Lung (tissue), 12 donors: Measurements from ENCODE around the gene ASPG. TPM values are rescaled to one million over a fixed set of nuclear protein-coding genes. Genes with fewer than 3 reads are reported as not detected.
A peak's percentile ranks its signal among the peaks of the same experiment; 100 is the strongest.

ENCODE experiments used
- ATAC-seq: fragments of 200-7000 bp; cut with Tn5 transposase; one replicate; pipeline ENCODE4 v1.9.1; 2020; ENCODE audit warnings: moderate number of reproducible peaks; ENCODE audit not compliant: insufficient read depth, low FRiP score
- DNase-seq, 3 donors: peaks; one replicate each; pipeline ENCODE4 v3.0.0-alpha.2; 2013 to 2017
- H3K27ac ChIP-seq, 2 donors: one replicate each; pipeline ENCODE4 v1.5.1; 2013; ENCODE audit warnings: mild to moderate bottlenecking in 2 of 2, moderate library complexity in 2 of 2, control low read depth in 1 of 2, inconsistent platforms in 1 of 2, low read depth in 1 of 2, low read length in 1 of 2
- H3K27me3 ChIP-seq, 3 donors: one replicate each; pipeline ENCODE4 v1.5.1; 2013; ENCODE audit warnings: low read length in 2 of 3; ENCODE audit not compliant: control insufficient read depth in 3 of 3, insufficient read depth in 3 of 3
- H3K36me3 ChIP-seq, 4 donors: one replicate each; pipeline ENCODE4 v1.5.1; 2013; ENCODE audit warnings: low read length in 4 of 4, mild to moderate bottlenecking in 1 of 4, moderate library complexity in 1 of 4; ENCODE audit not compliant: control insufficient read depth in 4 of 4, insufficient read depth in 4 of 4
- H3K4me1 ChIP-seq, 5 donors: one replicate each; pipeline ENCODE4 v1.5.1; 2013; ENCODE audit warnings: low read length in 5 of 5, mild to moderate bottlenecking in 2 of 5, moderate library complexity in 1 of 5; ENCODE audit not compliant: control insufficient read depth in 5 of 5, insufficient read depth in 5 of 5
- H3K4me3 ChIP-seq: one replicate; pipeline ENCODE4 v1.5.1; 2013; ENCODE audit warnings: mild to moderate bottlenecking, control low read depth, moderate library complexity
- H3K9ac ChIP-seq, 2 donors: one replicate each; pipeline ENCODE4 v1.5.1; 2013; ENCODE audit warnings: low read length in 2 of 2, control low read depth in 1 of 2; ENCODE audit not compliant: insufficient read depth in 1 of 2
- H3K9me3 ChIP-seq, 4 donors: one replicate each; pipeline ENCODE4 v1.5.1; 2013; ENCODE audit warnings: low read length in 3 of 4, mild to moderate bottlenecking in 1 of 4, moderate library complexity in 1 of 4; ENCODE audit not compliant: control insufficient read depth in 4 of 4, insufficient read depth in 3 of 4
- CTCF ChIP-seq: IDR thresholded peaks from 2 replicates; pipeline ENCODE4 v1.5.1; 2012; ENCODE audit warnings: mild to moderate bottlenecking; ENCODE audit errors: control extremely low read depth, extremely low read depth
- WGBS, 2 donors: extraction: QIAGEN DNeasy Blood & Tissue Kit; methylation state at CpG; one replicate each; pipeline ENCODE4 v1.1.7; 2013; 5-methylcytosine and 5-hydroxymethylcytosine counted together
- polyA plus RNA-seq, 2 donors: library from polyadenylated mRNA; stranded (reverse); fragments of 200-250 nt; gene quantifications; one replicate each; pipeline ENCODE4 v1.2.1, GENCODE V29; 2013
- total RNA-seq, 2 donors: library from RNA; depleted of rRNA in 1 of 2; stranded (reverse); fragments of >200 nt in 1 of 2; gene quantifications; one replicate each; pipeline ENCODE4 v1.2.1, GENCODE V29; 2014 to 2021
- donor health status: control.
- donor health status: control.
- donor health status: Bipolar disorder and iron deficiency.
- donor health status: healthy.
- donor health status: DM: yes; HTN: yes; CAD: no.

ASPG gene
- total and polyA plus RNA-seq, 4 donors: 0.73 to 4.7 (median 3.0) TPM

GRCh38 chr14:104138718-104139459 is 53.4 kb downstream of the ASPG start:
- Histone ChIP-seq H3K9ac (peak overlapping the region in 1 of 2 donors; percentile 42), H3K27ac (peak overlapping the region in 1 of 2 donors; percentile 67), H3K9me3 (no peaks in the 10 kb centered on the region), H3K36me3 (peaks cover 0 to 10% (median 0%) of the 10 kb centered on the region in 4 donors), H3K4me3 (peak overlapping the region; percentile 45), H3K27me3 (peaks cover 18 to 31% (median 21%) of the 10 kb centered on the region in 3 donors), H3K4me1 (peaks cover 0 to 55% (median 6%) of the 10 kb centered on the region in 5 donors)
- WGBS, 2 donors: 3% methylated on average over 59 to 73 of the region's 73 CpGs
- DNase-seq: peak in 1 of 3 donors; percentile 30
- TF ChIP-seq CTCF: no peak
- no peak for ATAC-seq

- Histone ChIP-seq H3K9ac (peak overlapping the region in 1 of 2 donors; percentile 42), H3K27me3 (peaks cover 16 to 25% (median 18%) of the 10 kb centered on the region in 3 donors), H3K4me3 (peak overlapping the region; percentile 45), H3K4me1 (peaks cover 0 to 53% (median 6%) of the 10 kb centered on the region in 5 donors), H3K9me3 (no peaks in the 10 kb centered on the region), H3K36me3 (peaks cover 0 to 10% (median 0%) of the 10 kb centered on the region in 4 donors), H3K27ac (peak overlapping the region in 1 of 2 donors; percentile 11)
- ATAC-seq: no peak
- DNase-seq: peak in 2 of 3 donors; percentile 30 to 70
- no peak for TF ChIP-seq CTCF
- WGBS, 2 donors: 52 to 54% methylated on average over 14 of the region's 14 CpGs
These were observed 54.1 kb downstream of the ASPG start for GRCh38 chr14:104139460-104140212.

DNA sequence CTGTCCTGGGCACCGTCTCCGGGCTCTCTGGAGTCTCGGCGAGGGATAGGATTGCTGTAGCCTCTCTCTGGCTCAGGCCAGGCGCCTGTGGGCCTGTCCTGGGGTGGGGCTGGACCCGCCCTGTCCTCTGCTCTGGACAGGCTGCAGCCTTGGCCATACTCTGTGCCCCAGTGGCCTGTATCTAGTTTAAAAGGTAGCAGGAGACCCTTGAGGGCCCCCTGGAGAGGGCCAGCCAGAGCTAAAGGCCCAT is 54.6 kb downstream of the ASPG start:
- no peaks in the 10 kb centered on the region for H3K9me3 ChIP-seq
- no peak for DNase-seq
- no peak for TF ChIP-seq CTCF
- peaks cover 13 to 20% (median 18%) of the 10 kb centered on the region in 3 donors for H3K27me3 ChIP-seq
- H3K9ac ChIP-seq: no peak overlapping the region
- peaks cover 0 to 10% (median 0%) of the 10 kb centered on the region in 4 donors for H3K36me3 ChIP-seq
- peaks cover 0 to 51% (median 6%) of the 10 kb centered on the region in 5 donors for H3K4me1 ChIP-seq
- peak overlapping the region in 1 of 2 donors; percentile 11 for H3K27ac ChIP-seq
- no peak for ATAC-seq
- H3K4me3 ChIP-seq: no peak overlapping the region
- 61 to 82% methylated on average over 6 of the region's 6 CpGs for WGBS, 2 donors
